Skeletal muscle cell (primary cell): ENCODE measurements around the gene NCOA3.

ENCODE experiments used
- DNase-seq: peaks from one replicate; pipeline ENCODE4 v3.0.0-alpha.2; 2010; ENCODE audit warnings: low read depth
- H3K4me3 ChIP-seq: 2 replicates; pipeline ENCODE4 v1.5.1; 2011; ENCODE audit warnings: low read depth, mild to moderate bottlenecking, control low read depth, low read length, moderate library complexity

NCOA3 gene

DNA sequence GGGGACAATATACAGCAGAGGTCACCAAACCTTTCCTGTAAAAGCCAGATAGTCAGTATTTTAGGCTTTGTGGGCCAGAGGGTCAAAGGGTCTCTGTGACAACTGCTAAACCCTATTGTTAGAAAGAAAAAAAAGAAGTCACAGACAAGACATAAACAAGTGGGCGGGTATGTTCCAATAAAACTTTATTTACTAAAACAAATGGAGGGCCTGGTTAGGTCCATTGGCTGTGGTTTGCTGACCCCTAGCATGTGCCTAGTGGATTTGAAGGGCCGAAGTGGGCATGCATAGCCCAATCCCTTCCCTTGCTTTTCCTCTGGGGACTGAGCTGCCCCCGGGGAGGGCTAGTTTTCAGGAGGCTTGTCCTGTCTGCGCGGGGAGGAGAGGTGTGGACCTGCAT is 204.7 kb downstream of the NCOA3 start:
- no peak overlapping the region for H3K4me3 ChIP-seq
- DNase-seq: no peak
